Suprapubic skin (tissue), 4 donors: Measurements from ENCODE around the gene TDRD9. TPM values are rescaled to one million over a fixed set of nuclear protein-coding genes. Genes with fewer than 3 reads are reported as not detected.

ENCODE experiments used
- DNase-seq, 2 donors: peaks; one replicate each; pipeline ENCODE4 v3.0.0-alpha.2; 2019; ENCODE audit warnings: low spot score in 2 of 2
- H3K27ac ChIP-seq: fragments of 200-600 bp; sonication (generic); one replicate; pipeline ENCODE4 v1.5.1; 2019
- H3K27me3 ChIP-seq: fragments of 200-600 bp; sonication (generic); one replicate; pipeline ENCODE4 v1.5.1; 2019
- H3K36me3 ChIP-seq: fragments of 200-600 bp; sonication (generic); one replicate; pipeline ENCODE4 v1.5.1; 2019
- H3K4me1 ChIP-seq: fragments of 200-600 bp; sonication (generic); one replicate; pipeline ENCODE4 v1.5.1; 2019
- H3K4me3 ChIP-seq: fragments of 200-600 bp; sonication (generic); one replicate; pipeline ENCODE4 v1.5.1; 2019; ENCODE audit warnings: mild to moderate bottlenecking
- H3K9me3 ChIP-seq: fragments of 200-600 bp; sonication (generic); one replicate; pipeline ENCODE4 v1.5.1; 2019
- CTCF ChIP-seq, 2 donors: fragments of 200-600 bp in 1 of 2; fragments of 450-650 bp in 1 of 2; sonication (generic) in 1 of 2; IDR thresholded peaks; one replicate each; pipeline ENCODE4 v1.5.1; 2016 to 2019; ENCODE audit warnings: antibody characterized with exemption in 2 of 2, mild to moderate bottlenecking in 1 of 2, moderate library complexity in 1 of 2
- EP300 ChIP-seq: sonication (generic); formaldehyde crosslinking; IDR thresholded peaks from one replicate; pipeline ENCODE4 v1.6.1; 2017; ENCODE audit warnings: antibody characterized with exemption
- POLR2A ChIP-seq, 2 donors: fragments of 450-650 bp; IDR thresholded peaks; one replicate each; pipeline ENCODE4 v1.6.1; 2017; ENCODE audit warnings: antibody characterized with exemption in 2 of 2, mild to moderate bottlenecking in 2 of 2, moderate library complexity in 2 of 2
- POLR2AphosphoS5 ChIP-seq, 3 donors: sonication (generic); formaldehyde crosslinking; IDR thresholded peaks; one replicate each; pipeline ENCODE4 v1.6.1; 2017; ENCODE audit warnings: antibody characterized with exemption in 3 of 3
- WGBS: methylation state at CpG from one replicate; pipeline ENCODE4 v1.1.5; 2018; 5-methylcytosine and 5-hydroxymethylcytosine counted together
- total RNA-seq, 4 donors: library from RNA; depleted of rRNA; stranded (reverse); fragments of >200 nt; gene quantifications; one replicate each; pipeline ENCODE4 v1.1.0, GENCODE V29; 2016

Gene TDRD9, protein sequence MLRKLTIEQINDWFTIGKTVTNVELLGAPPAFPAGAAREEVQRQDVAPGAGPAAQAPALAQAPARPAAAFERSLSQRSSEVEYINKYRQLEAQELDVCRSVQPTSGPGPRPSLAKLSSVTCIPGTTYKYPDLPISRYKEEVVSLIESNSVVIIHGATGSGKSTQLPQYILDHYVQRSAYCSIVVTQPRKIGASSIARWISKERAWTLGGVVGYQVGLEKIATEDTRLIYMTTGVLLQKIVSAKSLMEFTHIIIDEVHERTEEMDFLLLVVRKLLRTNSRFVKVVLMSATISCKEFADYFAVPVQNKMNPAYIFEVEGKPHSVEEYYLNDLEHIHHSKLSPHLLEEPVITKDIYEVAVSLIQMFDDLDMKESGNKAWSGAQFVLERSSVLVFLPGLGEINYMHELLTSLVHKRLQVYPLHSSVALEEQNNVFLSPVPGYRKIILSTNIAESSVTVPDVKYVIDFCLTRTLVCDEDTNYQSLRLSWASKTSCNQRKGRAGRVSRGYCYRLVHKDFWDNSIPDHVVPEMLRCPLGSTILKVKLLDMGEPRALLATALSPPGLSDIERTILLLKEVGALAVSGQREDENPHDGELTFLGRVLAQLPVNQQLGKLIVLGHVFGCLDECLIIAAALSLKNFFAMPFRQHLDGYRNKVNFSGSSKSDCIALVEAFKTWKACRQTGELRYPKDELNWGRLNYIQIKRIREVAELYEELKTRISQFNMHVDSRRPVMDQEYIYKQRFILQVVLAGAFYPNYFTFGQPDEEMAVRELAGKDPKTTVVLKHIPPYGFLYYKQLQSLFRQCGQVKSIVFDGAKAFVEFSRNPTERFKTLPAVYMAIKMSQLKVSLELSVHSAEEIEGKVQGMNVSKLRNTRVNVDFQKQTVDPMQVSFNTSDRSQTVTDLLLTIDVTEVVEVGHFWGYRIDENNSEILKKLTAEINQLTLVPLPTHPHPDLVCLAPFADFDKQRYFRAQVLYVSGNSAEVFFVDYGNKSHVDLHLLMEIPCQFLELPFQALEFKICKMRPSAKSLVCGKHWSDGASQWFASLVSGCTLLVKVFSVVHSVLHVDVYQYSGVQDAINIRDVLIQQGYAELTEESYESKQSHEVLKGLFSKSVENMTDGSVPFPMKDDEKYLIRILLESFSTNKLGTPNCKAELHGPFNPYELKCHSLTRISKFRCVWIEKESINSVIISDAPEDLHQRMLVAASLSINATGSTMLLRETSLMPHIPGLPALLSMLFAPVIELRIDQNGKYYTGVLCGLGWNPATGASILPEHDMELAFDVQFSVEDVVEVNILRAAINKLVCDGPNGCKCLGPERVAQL (N-terminal part only)
- 1 to 10 TPM in 2 of 4 donors, not detected in 2; 1.0 to 1.7 TPM for total RNA-seq

DNA sequence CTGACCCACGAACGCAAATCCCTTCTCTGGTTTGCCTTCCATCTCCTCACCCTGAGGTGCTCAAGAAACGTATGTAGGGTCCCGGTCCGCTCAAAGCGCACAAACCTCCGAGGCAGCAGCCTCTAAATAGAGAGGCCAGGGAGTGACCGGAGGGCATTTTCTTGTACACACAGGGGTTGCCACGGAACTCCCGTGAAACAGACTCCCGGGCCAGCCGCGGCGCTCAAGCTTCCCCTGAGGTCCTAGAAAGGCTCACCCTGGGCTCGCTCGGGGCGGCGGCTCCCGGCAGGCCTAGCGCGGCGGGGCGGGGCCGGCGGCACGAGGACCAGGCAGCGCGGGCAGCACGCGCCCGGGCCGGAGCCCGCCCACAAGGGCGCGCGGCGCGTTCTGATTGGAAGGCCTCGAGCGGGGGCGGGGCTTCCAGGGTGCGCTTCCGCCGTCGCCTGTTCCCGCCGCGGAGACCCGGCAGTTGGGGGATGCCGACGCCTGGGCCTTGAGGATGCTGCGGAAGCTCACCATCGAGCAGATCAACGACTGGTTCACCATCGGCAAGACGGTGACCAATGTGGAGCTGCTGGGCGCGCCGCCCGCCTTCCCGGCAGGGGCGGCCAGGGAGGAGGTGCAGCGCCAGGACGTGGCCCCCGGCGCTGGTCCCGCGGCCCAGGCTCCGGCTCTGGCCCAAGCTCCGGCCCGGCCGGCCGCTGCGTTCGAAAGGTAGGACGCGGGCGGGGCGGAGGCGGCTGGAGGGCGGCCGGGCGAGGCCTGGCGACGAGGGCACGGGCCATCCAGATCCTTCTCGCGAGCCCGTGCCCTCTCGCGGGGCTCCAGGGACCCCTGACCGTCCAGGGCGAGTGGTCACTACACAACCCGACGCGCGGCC, at the start of gene TDRD9:
TDRD9 (plus strand) TSS at position 446 of the 880 bp plus-strand sequence; CDS start at position 500, 54 bp downstream.
- Histone ChIP-seq H3K4me1 (no peaks in the 10 kb centered on the region), H3K27me3 (peaks cover 10% of the 10 kb centered on the region), H3K36me3 (no peaks in the 10 kb centered on the region), H3K9me3 (no peaks in the 10 kb centered on the region), H3K4me3 (no peak within 1 kb of the TSS), H3K27ac (no peak within 1 kb of the TSS)
- DNase-seq = peak in 1 of 2 donors; percentile 67
- WGBS = 87% methylated on average over 25 of the region's 97 CpGs
- TF ChIP-seq CTCF (IDR thresholded peaks at IDR 0.05) = no peak
- TF ChIP-seq POLR2AphosphoS5 (IDR thresholded peaks at IDR 0.05) = no peak
- TF ChIP-seq EP300 = no peak
- no peak for TF ChIP-seq POLR2A (IDR thresholded peaks at IDR 0.05)

DNA sequence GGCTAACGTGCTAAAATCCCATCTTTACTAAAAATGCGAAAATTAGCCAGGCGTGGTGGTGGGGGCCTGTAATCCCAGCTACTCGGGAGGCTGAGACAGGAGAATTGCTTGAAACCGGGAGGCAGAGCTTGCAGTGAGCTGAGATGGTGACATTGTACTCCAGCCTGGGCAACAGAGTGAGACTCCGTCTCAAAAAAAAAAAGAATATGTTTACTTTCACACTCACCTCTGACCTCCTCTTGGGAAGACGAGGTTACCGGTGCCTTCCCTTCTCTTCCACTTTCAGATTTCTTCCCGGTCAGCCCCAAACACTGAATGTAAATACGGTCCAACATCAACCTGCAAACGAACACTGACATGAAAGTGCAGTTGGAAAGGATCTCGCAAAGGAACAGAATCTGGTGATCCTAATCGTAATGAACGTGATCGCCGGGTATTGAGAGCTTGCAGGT, 49.1 kb upstream of the TDRD9 start:
- DNase-seq = no peak
- H3K27ac ChIP-seq = peak overlapping the region; percentile 68
- TF ChIP-seq POLR2AphosphoS5 (IDR thresholded peaks at IDR 0.05) = no peak
- no peak for TF ChIP-seq POLR2A (IDR thresholded peaks at IDR 0.05)
- no peak for TF ChIP-seq CTCF (IDR thresholded peaks at IDR 0.05)
- TF ChIP-seq EP300 = no peak
- 88% methylated on average over 16 of the region's 16 CpGs for WGBS
- H3K27me3 ChIP-seq = no peaks in the 10 kb centered on the region
- no peaks in the 10 kb centered on the region for H3K36me3 ChIP-seq
- peaks cover 35% of the 10 kb centered on the region for H3K4me1 ChIP-seq
- peak overlapping the region; percentile 23 for H3K4me3 ChIP-seq
- no peaks in the 10 kb centered on the region for H3K9me3 ChIP-seq

- peak overlapping the region; percentile 23 for H3K4me3 ChIP-seq
- peak overlapping the region; percentile 68 for H3K27ac ChIP-seq
- peaks cover 35% of the 10 kb centered on the region for H3K4me1 ChIP-seq
- H3K36me3 ChIP-seq = no peaks in the 10 kb centered on the region
- no peaks in the 10 kb centered on the region for H3K9me3 ChIP-seq
- DNase-seq = peak in 1 of 2 donors; percentile 64
- TF ChIP-seq CTCF (IDR thresholded peaks at IDR 0.05) (no peak), POLR2AphosphoS5 (IDR thresholded peaks at IDR 0.05) (no peak), EP300 (no peak), POLR2A (IDR thresholded peaks at IDR 0.05) (no peak)
- WGBS = 41% methylated on average over 19 of the region's 34 CpGs
- H3K27me3 ChIP-seq = no peaks in the 10 kb centered on the region
Measured at GRCh38 chr14:103879570-103880347, 48.5 kb upstream of the TDRD9 start.
